ENCODE data around the gene PHPT1. TPM values are rescaled to one million over a fixed set of nuclear protein-coding genes. Genes with fewer than 3 reads are reported as not detected.
"Not testable (repeated sequence)": the region's sequence is repeated elsewhere in the genome, so short reads cannot be mapped to it uniquely, and the experiment has no call there.

PHPT1 gene
- total RNA-seq, 1 donor from 2014 or later: 215 TPM

GRCh38 chr9:136867480-136867879 lies 18.3 kb downstream of the PHPT1 start:
- peaks cover 1% of the 10 kb centered on the region for H3K9me3 ChIP-seq (ENCODE audit: insufficient read depth, low read depth, low read length)
- no peak overlapping the region for H3K9ac ChIP-seq (ENCODE audit: low read length)
- H3K27ac Mint-ChIP-seq (ENCODE audit: unreplicated experiment): no peak overlapping the region
- no peak overlapping the region for H2AFZ ChIP-seq (ENCODE audit: low read depth, low read length)
- peaks cover 10% of the 10 kb centered on the region for H3K9me3 Mint-ChIP-seq (ENCODE audit: unreplicated experiment)
- H3K79me2 ChIP-seq (ENCODE audit: insufficient read depth, low read length): peaks cover 27% of the 10 kb centered on the region
- peaks cover 13% of the 10 kb centered on the region for H3K36me3 Mint-ChIP-seq (ENCODE audit: low read depth, unreplicated experiment)
- FAIRE-seq (no peak), DNase-seq (ENCODE audit: low read depth) (no peak)
- H4K20me1 ChIP-seq (ENCODE audit: insufficient read depth, low read length): peaks cover 29% of the 10 kb centered on the region
- peaks cover 6% of the 10 kb centered on the region for H3K4me1 Mint-ChIP-seq (ENCODE audit: low read depth, unreplicated experiment)
- H3K4me1 ChIP-seq (ENCODE audit: insufficient read depth, low read length): peaks cover 7% of the 10 kb centered on the region
- no peak overlapping the region for H3K4me2 ChIP-seq (ENCODE audit: low read length)
- TF ChIP-seq, protein P1, sequence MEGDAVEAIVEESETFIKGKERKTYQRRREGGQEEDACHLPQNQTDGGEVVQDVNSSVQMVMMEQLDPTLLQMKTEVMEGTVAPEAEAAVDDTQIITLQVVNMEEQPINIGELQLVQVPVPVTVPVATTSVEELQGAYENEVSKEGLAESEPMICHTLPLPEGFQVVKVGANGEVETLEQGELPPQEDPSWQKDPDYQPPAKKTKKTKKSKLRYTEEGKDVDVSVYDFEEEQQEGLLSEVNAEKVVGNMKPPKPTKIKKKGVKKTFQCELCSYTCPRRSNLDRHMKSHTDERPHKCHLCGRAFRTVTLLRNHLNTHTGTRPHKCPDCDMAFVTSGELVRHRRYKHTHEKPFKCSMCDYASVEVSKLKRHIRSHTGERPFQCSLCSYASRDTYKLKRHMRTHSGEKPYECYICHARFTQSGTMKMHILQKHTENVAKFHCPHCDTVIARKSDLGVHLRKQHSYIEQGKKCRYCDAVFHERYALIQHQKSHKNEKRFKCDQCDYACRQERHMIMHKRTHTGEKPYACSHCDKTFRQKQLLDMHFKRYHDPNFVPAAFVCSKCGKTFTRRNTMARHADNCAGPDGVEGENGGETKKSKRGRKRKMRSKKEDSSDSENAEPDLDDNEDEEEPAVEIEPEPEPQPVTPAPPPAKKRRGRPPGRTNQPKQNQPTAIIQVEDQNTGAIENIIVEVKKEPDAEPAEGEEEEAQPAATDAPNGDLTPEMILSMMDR (IDR thresholded peaks at IDR 0.05; ENCODE audit: insufficient read depth, low read depth, low read length): no peak
- TF ChIP-seq EZH2 (IDR thresholded peaks at IDR 0.05; ENCODE audit: insufficient read depth, low read length): no peak
- no peaks in the 10 kb centered on the region for H3K27me3 Mint-ChIP-seq (ENCODE audit: low read depth, unreplicated experiment)
- peaks cover 4% of the 10 kb centered on the region for H3K36me3 ChIP-seq (ENCODE audit: insufficient read depth, low read length)
- no peak overlapping the region for H3K4me3 ChIP-seq (ENCODE audit: insufficient read depth, low read depth, low read length)
- H3K4me3 Mint-ChIP-seq (ENCODE audit: unreplicated experiment): peak overlapping the region; percentile 76
- H3K27me3 ChIP-seq (ENCODE audit: insufficient read depth, low read length): no peaks in the 10 kb centered on the region
- no peak overlapping the region for H3K27ac ChIP-seq (ENCODE audit: low read depth, low read length)

DNA sequence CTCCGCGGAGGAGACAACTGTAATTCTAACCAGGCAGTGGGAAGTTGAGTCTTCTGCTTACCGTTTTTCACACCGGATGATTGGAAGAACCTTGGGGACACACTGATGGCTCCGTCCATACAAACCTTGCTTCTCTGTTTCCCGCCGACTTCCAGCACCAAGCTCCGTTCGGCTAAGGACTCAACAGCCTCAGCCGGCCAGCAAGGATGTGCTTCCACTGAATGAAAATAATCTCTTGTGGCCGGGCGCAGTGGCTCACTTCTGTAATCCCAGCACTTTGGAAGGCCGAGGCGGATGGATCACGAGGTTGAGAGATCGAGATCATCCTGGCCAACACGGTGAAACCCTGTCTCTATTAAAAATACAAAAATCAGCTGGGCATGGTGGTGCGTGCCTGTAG lies 18.7 kb downstream of the PHPT1 start:
- H3K4me3 ChIP-seq (ENCODE audit: insufficient read depth, low read depth, low read length): no peak overlapping the region
- H3K4me1 ChIP-seq (ENCODE audit: insufficient read depth, low read length): peaks cover 7% of the 10 kb centered on the region
- H3K27ac ChIP-seq (ENCODE audit: low read depth, low read length): no peak overlapping the region
- peaks cover 25% of the 10 kb centered on the region for H4K20me1 ChIP-seq (ENCODE audit: insufficient read depth, low read length)
- peaks cover 27% of the 10 kb centered on the region for H3K79me2 ChIP-seq (ENCODE audit: insufficient read depth, low read length)
- Mint-ChIP-seq H3K27me3 (ENCODE audit: low read depth, unreplicated experiment) (no peaks in the 10 kb centered on the region), H3K4me3 (ENCODE audit: unreplicated experiment) (peak overlapping the region; percentile 25), H3K36me3 (ENCODE audit: low read depth, unreplicated experiment) (peaks cover 13% of the 10 kb centered on the region), H3K4me1 (ENCODE audit: low read depth, unreplicated experiment) (peaks cover 6% of the 10 kb centered on the region), H3K9me3 (ENCODE audit: unreplicated experiment) (peaks cover 10% of the 10 kb centered on the region), H3K27ac (ENCODE audit: unreplicated experiment) (no peak overlapping the region)
- H3K9me3 ChIP-seq (ENCODE audit: insufficient read depth, low read depth, low read length): peaks cover 4% of the 10 kb centered on the region
- no peak overlapping the region for H2AFZ ChIP-seq (ENCODE audit: low read depth, low read length)
- FAIRE-seq: no peak
- TF ChIP-seq EZH2 (IDR thresholded peaks at IDR 0.05; ENCODE audit: insufficient read depth, low read length): no peak
- TF ChIP-seq, protein P1 (IDR thresholded peaks at IDR 0.05; ENCODE audit: insufficient read depth, low read depth, low read length): no peak
- no peak overlapping the region for H3K4me2 ChIP-seq (ENCODE audit: low read length)
- H3K27me3 ChIP-seq (ENCODE audit: insufficient read depth, low read length): no peaks in the 10 kb centered on the region
- no peak overlapping the region for H3K9ac ChIP-seq (ENCODE audit: low read length)
- DNase-seq (ENCODE audit: low read depth): no peak
- H3K36me3 ChIP-seq (ENCODE audit: insufficient read depth, low read length): peaks cover 4% of the 10 kb centered on the region

DNA sequence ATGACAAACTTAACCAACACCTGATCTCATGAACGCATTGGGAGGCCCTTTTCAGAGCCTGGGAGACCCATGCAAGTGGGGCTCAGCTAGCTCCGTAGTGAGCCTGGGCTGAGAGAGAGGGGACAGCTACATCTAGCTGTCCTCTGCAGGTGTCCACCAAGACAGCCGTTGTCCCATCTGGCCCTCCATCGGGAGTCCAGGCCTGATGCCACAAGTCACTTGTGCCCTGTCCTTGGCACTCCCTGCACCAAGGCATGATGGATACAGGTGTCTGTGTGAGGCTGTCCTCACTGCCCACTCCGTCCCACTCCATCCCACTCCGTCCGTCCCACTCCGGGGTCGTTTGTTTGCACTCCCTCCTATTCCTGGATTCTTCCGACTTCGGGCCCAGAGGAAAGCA lies 19.4 kb downstream of the PHPT1 start:
- peaks cover 10% of the 10 kb centered on the region for H3K9me3 Mint-ChIP-seq (ENCODE audit: unreplicated experiment)
- H3K36me3 Mint-ChIP-seq (ENCODE audit: low read depth, unreplicated experiment): peaks cover 13% of the 10 kb centered on the region
- H4K20me1 ChIP-seq (ENCODE audit: insufficient read depth, low read length): peaks cover 17% of the 10 kb centered on the region
- no peak for FAIRE-seq
- peaks cover 24% of the 10 kb centered on the region for H3K79me2 ChIP-seq (ENCODE audit: insufficient read depth, low read length)
- H3K27ac Mint-ChIP-seq (ENCODE audit: unreplicated experiment): no peak overlapping the region
- no peak overlapping the region for H3K27ac ChIP-seq (ENCODE audit: low read depth, low read length)
- H3K27me3 Mint-ChIP-seq (ENCODE audit: low read depth, unreplicated experiment): no peaks in the 10 kb centered on the region
- H3K4me3 Mint-ChIP-seq (ENCODE audit: unreplicated experiment): peak overlapping the region; percentile 50
- peaks cover 6% of the 10 kb centered on the region for H3K4me1 Mint-ChIP-seq (ENCODE audit: low read depth, unreplicated experiment)
- H3K9me3 ChIP-seq (ENCODE audit: insufficient read depth, low read depth, low read length): peaks cover 4% of the 10 kb centered on the region
- no peaks in the 10 kb centered on the region for H3K27me3 ChIP-seq (ENCODE audit: insufficient read depth, low read length)
- no peak overlapping the region for H3K4me2 ChIP-seq (ENCODE audit: low read length)
- H3K4me1 ChIP-seq (ENCODE audit: insufficient read depth, low read length): peaks cover 7% of the 10 kb centered on the region
- TF ChIP-seq, protein P1 (IDR thresholded peaks at IDR 0.05; ENCODE audit: insufficient read depth, low read depth, low read length): no peak
- no peak for TF ChIP-seq EZH2 (IDR thresholded peaks at IDR 0.05; ENCODE audit: insufficient read depth, low read length)
- H3K36me3 ChIP-seq (ENCODE audit: insufficient read depth, low read length): peaks cover 3% of the 10 kb centered on the region
- H2AFZ ChIP-seq (ENCODE audit: low read depth, low read length): no peak overlapping the region
- H3K9ac ChIP-seq (ENCODE audit: low read length): no peak overlapping the region
- no peak for DNase-seq (ENCODE audit: low read depth)
- no peak overlapping the region for H3K4me3 ChIP-seq (ENCODE audit: insufficient read depth, low read depth, low read length)

DNA sequence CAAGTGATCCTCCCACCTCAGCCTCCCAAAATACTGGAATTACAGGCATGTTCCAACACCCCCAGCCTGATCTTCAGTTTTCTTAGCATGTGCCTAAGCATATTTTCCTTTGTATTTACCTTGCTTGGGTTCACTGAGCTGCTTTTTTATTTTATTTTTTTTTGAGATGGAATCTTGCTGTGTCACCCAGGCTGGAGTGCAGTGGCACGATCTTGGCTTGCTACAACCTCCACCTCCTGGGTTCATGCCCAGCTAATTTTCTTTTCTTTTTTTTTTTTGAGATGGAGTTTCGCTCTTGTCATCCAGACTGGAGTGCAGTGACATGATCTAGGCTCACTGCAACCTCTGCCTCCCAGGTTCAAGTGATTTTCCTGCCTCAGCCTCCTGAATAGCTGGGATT lies 20.4 kb downstream of the PHPT1 start:
- not testable (repeated sequence) for H3K27me3 Mint-ChIP-seq (ENCODE audit: low read depth, unreplicated experiment); H3K27ac Mint-ChIP-seq (ENCODE audit: unreplicated experiment); FAIRE-seq; H2AFZ ChIP-seq (ENCODE audit: low read depth, low read length); H3K9me3 ChIP-seq (ENCODE audit: insufficient read depth, low read depth, low read length); H3K4me3 Mint-ChIP-seq (ENCODE audit: unreplicated experiment); H3K4me1 Mint-ChIP-seq (ENCODE audit: low read depth, unreplicated experiment); H3K36me3 ChIP-seq (ENCODE audit: insufficient read depth, low read length); H3K27me3 ChIP-seq (ENCODE audit: insufficient read depth, low read length); H3K4me1 ChIP-seq (ENCODE audit: insufficient read depth, low read length); H3K4me2 ChIP-seq (ENCODE audit: low read length); H3K4me3 ChIP-seq (ENCODE audit: insufficient read depth, low read depth, low read length); H4K20me1 ChIP-seq (ENCODE audit: insufficient read depth, low read length); H3K9ac ChIP-seq (ENCODE audit: low read length); DNase-seq (ENCODE audit: low read depth); H3K27ac ChIP-seq (ENCODE audit: low read depth, low read length)
- Mint-ChIP-seq H3K9me3 (ENCODE audit: unreplicated experiment) (peaks cover 10% of the 10 kb centered on the region), H3K36me3 (ENCODE audit: low read depth, unreplicated experiment) (peaks cover 13% of the 10 kb centered on the region)
- H3K79me2 ChIP-seq (ENCODE audit: insufficient read depth, low read length): peaks cover 15% of the 10 kb centered on the region

Data from astrocyte (in vitro differentiated cells and primary cell).